Neuronal stem cell (in vitro differentiated cells): ENCODE data around the gene ARHGEF16.

Experiments
- DNase-seq: peaks from one replicate; pipeline ENCODE4 v3.0.0-alpha.2; 2013; ENCODE audit warnings: low spot score
- H2AFZ ChIP-seq: one replicate; pipeline ENCODE4 v1.6.1; 2013; ENCODE audit warnings: mild to moderate bottlenecking, low read length, inconsistent platforms
- H2AK5ac ChIP-seq: 2 replicates; pipeline ENCODE4 v1.6.1; 2013; ENCODE audit warnings: low read depth, mild to moderate bottlenecking, inconsistent platforms, low read length, moderate library complexity, mixed read lengths
- H2BK120ac ChIP-seq: 2 replicates; pipeline ENCODE4 v1.6.1; 2013; ENCODE audit warnings: low read depth, mild to moderate bottlenecking, inconsistent platforms, low read length, moderate library complexity, mixed read lengths
- H2BK12ac ChIP-seq: one replicate; pipeline ENCODE4 v1.6.1; 2013; ENCODE audit warnings: low read length, inconsistent platforms
- H2BK15ac ChIP-seq: 2 replicates; pipeline ENCODE4 v1.6.1; 2013; ENCODE audit warnings: mild to moderate bottlenecking, low read length, inconsistent platforms, mixed read lengths
- H2BK5ac ChIP-seq: one replicate; pipeline ENCODE4 v1.6.1; 2013; ENCODE audit warnings: inconsistent platforms, mild to moderate bottlenecking, low read length, moderate library complexity
- H3K14ac ChIP-seq: one replicate; pipeline ENCODE4 v1.6.1; 2013; ENCODE audit warnings: low read length, inconsistent platforms
- H3K18ac ChIP-seq: 2 replicates; pipeline ENCODE4 v1.6.1; 2013; ENCODE audit warnings: low read length, inconsistent platforms
- H3K23ac ChIP-seq: 2 replicates; pipeline ENCODE4 v1.6.1; 2013; ENCODE audit warnings: low read depth, mild to moderate bottlenecking, mixed read lengths, low read length, inconsistent platforms; ENCODE audit not compliant: poor library complexity
- H3K27ac ChIP-seq: replicated peaks from 3 replicates; pipeline ENCODE4 v1.5.1; 2013; ENCODE audit warnings: low read length, inconsistent platforms
- H3K27me3 ChIP-seq, 3 experiments: 2 replicates each; pipeline ENCODE4 v1.6.1; 2013; ENCODE audit warnings: low read length in 3 of 3, mild to moderate bottlenecking in 2 of 3, inconsistent platforms in 1 of 3, low read depth in 1 of 3, mixed read lengths in 1 of 3, moderate library complexity in 1 of 3; ENCODE audit not compliant: control insufficient read depth in 3 of 3, insufficient read depth in 3 of 3
- H3K36me3 ChIP-seq, 2 donors: replicated peaks in 1 of 2; 2 replicates each; pipeline ENCODE4 v1.6.1; 2013; ENCODE audit warnings: low read length in 2 of 2; ENCODE audit not compliant: control insufficient read depth in 2 of 2, insufficient read depth in 2 of 2
- H3K4ac ChIP-seq: 2 replicates; pipeline ENCODE4 v1.6.1; 2013; ENCODE audit warnings: inconsistent platforms, mild to moderate bottlenecking, low read length, moderate library complexity
- H3K4me1 ChIP-seq, 2 donors: 1 replicate in 1 of 2; 2 replicates in 1 of 2; pipeline ENCODE4 v1.6.1; 2013; ENCODE audit warnings: low read length in 2 of 2, low read depth in 1 of 2; ENCODE audit not compliant: control insufficient read depth in 2 of 2, insufficient read depth in 1 of 2
- H3K4me2 ChIP-seq: one replicate; pipeline ENCODE4 v1.6.1; 2013; ENCODE audit warnings: mild to moderate bottlenecking, low read length, inconsistent platforms; ENCODE audit not compliant: insufficient read depth, poor library complexity, severe bottlenecking
- H3K4me3 ChIP-seq, 2 donors: 2 replicates each; pipeline ENCODE4 v1.5.1; 2013; ENCODE audit warnings: low read length in 2 of 2, mild to moderate bottlenecking in 2 of 2, inconsistent platforms in 1 of 2, moderate library complexity in 1 of 2
- H3K79me1 ChIP-seq: one replicate; pipeline ENCODE4 v1.6.1; 2013; ENCODE audit warnings: low read depth, mild to moderate bottlenecking, inconsistent platforms, low read length, moderate library complexity
- H3K9ac ChIP-seq: one replicate; pipeline ENCODE4 v1.6.1; 2013; ENCODE audit warnings: mild to moderate bottlenecking, low read depth, low read length, inconsistent platforms; ENCODE audit not compliant: poor library complexity
- H3K9me3 ChIP-seq, 2 donors: replicated peaks in 1 of 2; 2 replicates each; pipeline versions ENCODE3 to v1.6.1; 2013; ENCODE audit warnings: low read length in 2 of 2, mild to moderate bottlenecking in 2 of 2, inconsistent platforms in 1 of 2, low read depth in 1 of 2, mixed read lengths in 1 of 2, moderate library complexity in 1 of 2; ENCODE audit not compliant: control insufficient read depth in 2 of 2, insufficient read depth in 1 of 2
- H4K8ac ChIP-seq: one replicate; pipeline ENCODE4 v1.6.1; 2013; ENCODE audit warnings: low read depth, mild to moderate bottlenecking, inconsistent platforms, low read length, moderate library complexity
- H4K91ac ChIP-seq: one replicate; pipeline ENCODE4 v1.6.1; 2013; ENCODE audit warnings: low read length, low read depth, mild to moderate bottlenecking, inconsistent platforms; ENCODE audit not compliant: poor library complexity
- WGBS, 2 donors: extraction: QIAGEN DNeasy Blood & Tissue Kit; methylation state at CpG; one replicate each; pipeline ENCODE4 v1.1.7; 2013; ENCODE audit warnings: missing lambda C conversion rate in 2 of 2, mixed read lengths in 1 of 2; ENCODE audit not compliant: insufficient read length in 2 of 2, insufficient replicate concordance in 1 of 2; ENCODE audit errors: extremely low coverage in 2 of 2; 5-methylcytosine and 5-hydroxymethylcytosine counted together

The ARHGEF16 gene

GRCh38 chr1:3472088-3472850 lies 17.8 kb downstream of the ARHGEF16 start:
- Histone ChIP-seq H3K9ac (peak overlapping the region; percentile 86), H3K23ac (peak overlapping the region; percentile 83), H3K4me3 (peak overlapping the region in 1 of 2 donors; percentile 3), H3K9me3 (peaks cover 0 to 8% of the 10 kb centered on the region in 2 donors), H2AFZ (peak overlapping the region; percentile 83), H3K4ac (peak overlapping the region; percentile 78), H4K8ac (no peak overlapping the region), H2AK5ac (peak overlapping the region; percentile 96), H2BK15ac (peak overlapping the region; percentile 79), H3K79me1 (peaks cover 6% of the 10 kb centered on the region), H4K91ac (no peak overlapping the region), H3K14ac (no peak overlapping the region), H3K4me2 (no peak overlapping the region), H2BK5ac (peak overlapping the region; percentile 95), H3K27ac (peak overlapping the region; percentile 85), H2BK120ac (peak overlapping the region; percentile 35), H3K18ac (peak overlapping the region; percentile 93), H3K36me3 (peaks cover 0 to 4% of the 10 kb centered on the region in 2 donors), H2BK12ac (peak overlapping the region; percentile 98), H3K27me3 (peaks cover 0 to 3% (median 0%) of the 10 kb centered on the region in 3 experiments), H3K4me1 (peaks cover 18 to 22% of the 10 kb centered on the region in 2 donors)
- no peak for DNase-seq
- no CpG with 5 or more reads among the region's 25 CpGs for WGBS, 2 donors

- WGBS, 2 donors, result no CpG with 5 or more reads among the region's 17 CpGs
- Histone ChIP-seq H2AFZ (no peak overlapping the region), H3K4me2 (no peak overlapping the region), H3K4me1 (peaks cover 18 to 22% of the 10 kb centered on the region in 2 donors), H3K4ac (peak overlapping the region; percentile 4), H3K36me3 (peaks cover 0 to 4% of the 10 kb centered on the region in 2 donors), H2BK5ac (peak overlapping the region; percentile 95), H3K18ac (peak overlapping the region; percentile 27), H3K9me3 (peaks cover 0 to 8% of the 10 kb centered on the region in 2 donors), H3K27ac (no peak overlapping the region), H3K9ac (no peak overlapping the region), H3K79me1 (peaks cover 6% of the 10 kb centered on the region), H3K27me3 (peaks cover 0 to 3% (median 0%) of the 10 kb centered on the region in 3 experiments), H2BK12ac (peak overlapping the region; percentile 97), H2BK120ac (no peak overlapping the region), H4K8ac (no peak overlapping the region), H2BK15ac (no peak overlapping the region), H3K23ac (peak overlapping the region; percentile 25), H3K4me3 (peak overlapping the region in 1 of 2 donors; percentile 34), H3K14ac (no peak overlapping the region), H2AK5ac (peak overlapping the region; percentile 96), H4K91ac (no peak overlapping the region)
- DNase-seq, result no peak
Measured at GRCh38 chr1:3472906-3473305, 18.4 kb downstream of the ARHGEF16 start.

GRCh38 chr1:3473381-3473844 lies 18.9 kb downstream of the ARHGEF16 start:
- peaks cover 0 to 3% (median 0%) of the 10 kb centered on the region in 3 experiments for H3K27me3 ChIP-seq
- peak overlapping the region; percentile 89 for H3K23ac ChIP-seq
- H2AFZ ChIP-seq, result no peak overlapping the region
- H2BK15ac ChIP-seq, result peak overlapping the region; percentile 85
- H3K27ac ChIP-seq, result no peak overlapping the region
- no peak overlapping the region for H3K4me2 ChIP-seq
- no peak for DNase-seq
- peaks cover 6% of the 10 kb centered on the region for H3K79me1 ChIP-seq
- H3K9me3 ChIP-seq, result peaks cover 0 to 8% of the 10 kb centered on the region in 2 donors
- no peak overlapping the region for H3K4ac ChIP-seq
- H3K9ac ChIP-seq, result no peak overlapping the region
- peak overlapping the region; percentile 97 for H2BK12ac ChIP-seq
- peak overlapping the region; percentile 96 for H2AK5ac ChIP-seq
- peak overlapping the region; percentile 83 for H3K18ac ChIP-seq
- no peak overlapping the region for H2BK120ac ChIP-seq
- no peak overlapping the region for H3K4me3 ChIP-seq
- peak overlapping the region; percentile 95 for H2BK5ac ChIP-seq
- H3K14ac ChIP-seq, result no peak overlapping the region
- H4K91ac ChIP-seq, result no peak overlapping the region
- H3K4me1 ChIP-seq, result peaks cover 18 to 22% of the 10 kb centered on the region in 2 donors
- no peak overlapping the region for H4K8ac ChIP-seq
- no CpG with 5 or more reads among the region's 20 CpGs for WGBS, 2 donors
- H3K36me3 ChIP-seq, result peaks cover 0 to 4% of the 10 kb centered on the region in 2 donors

GRCh38 chr1:3474016-3474415 lies 19.6 kb downstream of the ARHGEF16 start:
- Histone ChIP-seq H3K18ac (peak overlapping the region; percentile 83), H4K91ac (no peak overlapping the region), H2BK5ac (no peak overlapping the region), H3K4ac (peak overlapping the region; percentile 38), H3K27me3 (peaks cover 0 to 3% (median 0%) of the 10 kb centered on the region in 3 experiments), H2BK12ac (peak overlapping the region; percentile 46), H3K4me1 (peaks cover 18 to 22% of the 10 kb centered on the region in 2 donors), H3K23ac (peak overlapping the region; percentile 89), H4K8ac (peak overlapping the region; percentile 86), H2BK15ac (peak overlapping the region; percentile 85), H3K9me3 (peaks cover 0 to 8% of the 10 kb centered on the region in 2 donors), H2AFZ (no peak overlapping the region), H3K9ac (peak overlapping the region; percentile 72), H3K36me3 (peaks cover 0 to 4% of the 10 kb centered on the region in 2 donors), H3K14ac (peak overlapping the region; percentile 97), H3K79me1 (peaks cover 6% of the 10 kb centered on the region), H3K4me3 (peak overlapping the region in 1 of 2 donors; percentile 65), H3K4me2 (no peak overlapping the region), H3K27ac (no peak overlapping the region), H2AK5ac (no peak overlapping the region), H2BK120ac (no peak overlapping the region)
- no peak for DNase-seq
- no CpG with 5 or more reads among the region's 8 CpGs for WGBS, 2 donors
